Skeletal muscle tissue (tissue), 4 donors: ENCODE data around the gene NPAS2. TPM values are rescaled to one million over a fixed set of nuclear protein-coding genes. Genes with fewer than 3 reads are reported as not detected.

Source experiments
- H3K27ac ChIP-seq: one replicate; pipeline ENCODE4 v1.7.0; 2013; ENCODE audit warnings: mild to moderate bottlenecking, low read depth, low read length, inconsistent platforms
- H3K27me3 ChIP-seq, 3 donors: one replicate each; pipeline ENCODE4 v1.7.0; 2013; ENCODE audit warnings: low read length in 3 of 3; ENCODE audit not compliant: control insufficient read depth in 3 of 3, insufficient read depth in 3 of 3
- H3K36me3 ChIP-seq, 3 donors: one replicate each; pipeline ENCODE4 v1.7.0; 2013; ENCODE audit warnings: low read length in 3 of 3; ENCODE audit not compliant: control insufficient read depth in 3 of 3, insufficient read depth in 3 of 3
- H3K4me1 ChIP-seq, 3 donors: one replicate each; pipeline ENCODE4 v1.7.0; 2013; ENCODE audit warnings: low read length in 3 of 3, mild to moderate bottlenecking in 3 of 3; ENCODE audit not compliant: control insufficient read depth in 3 of 3, insufficient read depth in 3 of 3
- H3K4me3 ChIP-seq, 3 donors: one replicate each; pipeline ENCODE4 v1.7.0; 2013; ENCODE audit warnings: low read length in 3 of 3
- H3K9ac ChIP-seq, 3 donors: one replicate each; pipeline ENCODE4 v1.7.0; 2013; ENCODE audit warnings: low read length in 3 of 3, mild to moderate bottlenecking in 3 of 3, moderate library complexity in 2 of 3, low read depth in 1 of 3
- H3K9me3 ChIP-seq, 3 donors: one replicate each; pipeline ENCODE4 v1.7.0; 2013; ENCODE audit warnings: low read length in 3 of 3; ENCODE audit not compliant: control insufficient read depth in 3 of 3
- total RNA-seq: library from RNA; depleted of rRNA; stranded (reverse); fragments of >200 nt; gene quantifications from one replicate; pipeline ENCODE4 v1.2.3, GENCODE V29; 2014
- donor health status: Osteomylitis.

The NPAS2 gene
- 7.8 TPM for total RNA-seq

- Histone ChIP-seq H3K27ac (peak within 1 kb of the TSS; percentile 77), H3K27me3 (no peaks in the 10 kb centered on the region), H3K9me3 (no peaks in the 10 kb centered on the region), H3K36me3 (no peaks in the 10 kb centered on the region), H3K4me3 (peak within 1 kb of the TSS; percentile 71 to 82 (median 79)), H3K9ac (peak within 1 kb of the TSS; percentile 81 to 90 (median 84)), H3K4me1 (peaks cover 24 to 33% (median 25%) of the 10 kb centered on the region in 3 donors)
Observed at GRCh38 chr2:100819370-100820272, at the start of gene NPAS2. TSS of gene NPAS2 (plus strand) at chr2:100820139. CDS start at chr2:100904755, 84,616 bp downstream.

GRCh38 chr2:100771125-100771524 lies 48.8 kb upstream of the NPAS2 start:
- no peak overlapping the region for H3K27ac ChIP-seq
- no peak overlapping the region for H3K4me3 ChIP-seq
- no peak overlapping the region for H3K9ac ChIP-seq
- peaks cover 0 to 3% (median 0%) of the 10 kb centered on the region in 3 donors for H3K27me3 ChIP-seq
- H3K36me3 ChIP-seq, result no peaks in the 10 kb centered on the region
- H3K4me1 ChIP-seq, result peaks cover 0 to 2% (median 0%) of the 10 kb centered on the region in 3 donors
- no peaks in the 10 kb centered on the region for H3K9me3 ChIP-seq

GRCh38 chr2:100773538-100773937 lies 46.4 kb upstream of the NPAS2 start:
- Histone ChIP-seq H3K36me3 (no peaks in the 10 kb centered on the region), H3K4me3 (no peak overlapping the region), H3K4me1 (no peaks in the 10 kb centered on the region), H3K9me3 (no peaks in the 10 kb centered on the region), H3K9ac (no peak overlapping the region), H3K27me3 (peaks cover 0 to 3% (median 0%) of the 10 kb centered on the region in 3 donors), H3K27ac (no peak overlapping the region)

- H3K4me1 ChIP-seq, result peaks cover 0 to 3% (median 0%) of the 10 kb centered on the region in 3 donors
- no peak overlapping the region for H3K9ac ChIP-seq
- no peak overlapping the region for H3K27ac ChIP-seq
- H3K9me3 ChIP-seq, result no peaks in the 10 kb centered on the region
- H3K27me3 ChIP-seq, result peaks cover 0 to 3% (median 0%) of the 10 kb centered on the region in 3 donors
- H3K4me3 ChIP-seq, result no peak overlapping the region
- no peaks in the 10 kb centered on the region for H3K36me3 ChIP-seq
Observed at GRCh38 chr2:100776445-100776844, 43.5 kb upstream of the NPAS2 start.

GRCh38 chr2:100778637-100779450 lies 41.1 kb upstream of the NPAS2 start:
- Histone ChIP-seq H3K36me3 (no peaks in the 10 kb centered on the region), H3K4me3 (no peak overlapping the region), H3K4me1 (peaks cover 0 to 3% (median 0%) of the 10 kb centered on the region in 3 donors), H3K27me3 (peaks cover 0 to 3% (median 0%) of the 10 kb centered on the region in 3 donors), H3K27ac (no peak overlapping the region), H3K9me3 (no peaks in the 10 kb centered on the region), H3K9ac (no peak overlapping the region)

GRCh38 chr2:100779908-100780202 lies 40.1 kb upstream of the NPAS2 start:
- no peaks in the 10 kb centered on the region for H3K9me3 ChIP-seq
- H3K27ac ChIP-seq, result no peak overlapping the region
- no peaks in the 10 kb centered on the region for H3K27me3 ChIP-seq
- H3K4me1 ChIP-seq, result peaks cover 0 to 3% (median 0%) of the 10 kb centered on the region in 3 donors
- H3K9ac ChIP-seq, result no peak overlapping the region
- H3K4me3 ChIP-seq, result no peak overlapping the region
- no peaks in the 10 kb centered on the region for H3K36me3 ChIP-seq

GRCh38 chr2:100780203-100781008 lies 39.5 kb upstream of the NPAS2 start:
- no peak overlapping the region for H3K9ac ChIP-seq
- no peaks in the 10 kb centered on the region for H3K27me3 ChIP-seq
- H3K27ac ChIP-seq, result no peak overlapping the region
- no peak overlapping the region for H3K4me3 ChIP-seq
- H3K4me1 ChIP-seq, result peaks cover 0 to 3% (median 0%) of the 10 kb centered on the region in 3 donors
- no peaks in the 10 kb centered on the region for H3K9me3 ChIP-seq
- H3K36me3 ChIP-seq, result no peaks in the 10 kb centered on the region

- H3K27me3 ChIP-seq, result no peaks in the 10 kb centered on the region
Observed at GRCh38 chr2:100781009-100781325, 39.0 kb upstream of the NPAS2 start.

GRCh38 chr2:100781523-100782379 lies 38.2 kb upstream of the NPAS2 start:
- H3K27me3 ChIP-seq, result no peaks in the 10 kb centered on the region
- no peaks in the 10 kb centered on the region for H3K9me3 ChIP-seq
- no peak overlapping the region for H3K9ac ChIP-seq
- H3K36me3 ChIP-seq, result no peaks in the 10 kb centered on the region
- H3K4me3 ChIP-seq, result no peak overlapping the region
- H3K27ac ChIP-seq, result no peak overlapping the region
- peaks cover 4 to 9% (median 5%) of the 10 kb centered on the region in 3 donors for H3K4me1 ChIP-seq

More at GRCh38 chr2:100781009-100781325, 39.0 kb upstream of the NPAS2 start:
- Histone ChIP-seq H3K36me3 (no peaks in the 10 kb centered on the region), H3K4me1 (peaks cover 0 to 3% (median under 1%) of the 10 kb centered on the region in 3 donors), H3K27ac (no peak overlapping the region), H3K9ac (no peak overlapping the region), H3K9me3 (no peaks in the 10 kb centered on the region), H3K4me3 (no peak overlapping the region)
